Stimulated activated effector memory CD8-positive, alpha-beta T cell treated with anti-CD3 and anti-CD28 coated beads, Interleukin-12 subunit alpha, Interleukin-12 subunit beta, amount 100 ng/mL, for 72 hours (primary cell): ENCODE results near the gene USP21.

Experiments
- ATAC-seq: fragments of 150-1000 bp; cut with Tn5 transposase; 2 replicates; pipeline ENCODE4 v1.10.0; 2021
- DNase-seq, 2 donors: peaks; one replicate each; pipeline ENCODE4 v3.0.0; 2021 to 2022; ENCODE audit warnings: low spot score in 2 of 2
- H3K27ac Mint-ChIP-seq: one replicate; pipeline ENCODE4 v1.8.0; 2022; ENCODE audit warnings: mild to moderate bottlenecking, mixed read lengths
- H3K36me3 Mint-ChIP-seq: one replicate; pipeline ENCODE4 v1.8.0; 2022; ENCODE audit warnings: mild to moderate bottlenecking, mixed read lengths
- H3K4me1 Mint-ChIP-seq: one replicate; pipeline ENCODE4 v1.8.0; 2022; ENCODE audit warnings: mixed read lengths
- H3K4me3 Mint-ChIP-seq: one replicate; pipeline ENCODE4 v1.8.0; 2022; ENCODE audit warnings: mild to moderate bottlenecking, mixed read lengths
- H3K9me3 Mint-ChIP-seq: one replicate; pipeline ENCODE4 v1.8.0; 2022; ENCODE audit warnings: mixed read lengths

USP21 gene

DNA sequence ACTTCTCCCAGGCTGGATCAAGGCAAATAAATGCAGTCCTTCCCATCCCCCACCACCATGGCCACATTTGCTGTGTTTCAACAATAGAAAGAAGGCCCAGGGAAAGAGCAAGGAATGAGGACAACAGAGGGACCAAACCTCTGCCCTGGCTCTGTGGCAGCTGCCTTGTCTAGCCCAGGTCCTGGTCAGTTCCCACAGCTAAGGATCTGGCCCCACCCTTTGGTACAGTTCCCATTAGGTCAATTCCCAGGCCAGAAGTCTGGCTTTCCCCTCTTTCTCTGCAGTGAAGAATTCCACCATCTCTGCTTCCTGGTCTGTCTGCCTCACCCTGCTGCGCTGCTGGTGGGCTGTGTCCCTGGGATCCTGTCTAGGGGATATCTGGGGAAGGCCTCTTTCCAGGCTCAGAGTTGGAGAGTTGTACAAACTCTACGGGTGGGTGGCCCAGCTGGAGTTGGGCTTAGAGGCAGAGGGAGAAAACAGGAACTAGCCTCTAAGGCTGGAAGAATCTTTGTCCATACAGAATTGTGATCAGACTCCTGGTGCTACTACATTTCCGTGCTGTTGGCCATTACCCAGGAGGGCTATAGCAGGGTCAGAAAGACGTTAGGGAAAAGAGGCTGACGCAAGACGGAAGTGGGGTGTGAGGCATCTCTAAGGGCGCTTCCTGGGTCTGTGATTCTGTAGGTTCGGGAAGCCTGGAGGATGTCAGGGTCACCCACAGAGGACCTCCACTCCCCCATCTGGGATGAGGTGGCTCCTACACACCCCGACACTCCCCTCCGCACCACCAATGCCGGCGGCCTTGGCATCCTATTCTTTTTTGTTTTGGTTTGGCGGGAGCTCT lies 41.9 kb downstream of the USP21 start:
- Mint-ChIP-seq H3K27ac (peak overlapping the region; percentile 95), H3K36me3 (peaks cover 33% of the 10 kb centered on the region), H3K9me3 (no peaks in the 10 kb centered on the region), H3K4me3 (peak overlapping the region; percentile 85), H3K4me1 (peaks cover 62% of the 10 kb centered on the region)
- no peak for ATAC-seq
- peak in 1 of 2 donors; percentile 54 for DNase-seq

DNA sequence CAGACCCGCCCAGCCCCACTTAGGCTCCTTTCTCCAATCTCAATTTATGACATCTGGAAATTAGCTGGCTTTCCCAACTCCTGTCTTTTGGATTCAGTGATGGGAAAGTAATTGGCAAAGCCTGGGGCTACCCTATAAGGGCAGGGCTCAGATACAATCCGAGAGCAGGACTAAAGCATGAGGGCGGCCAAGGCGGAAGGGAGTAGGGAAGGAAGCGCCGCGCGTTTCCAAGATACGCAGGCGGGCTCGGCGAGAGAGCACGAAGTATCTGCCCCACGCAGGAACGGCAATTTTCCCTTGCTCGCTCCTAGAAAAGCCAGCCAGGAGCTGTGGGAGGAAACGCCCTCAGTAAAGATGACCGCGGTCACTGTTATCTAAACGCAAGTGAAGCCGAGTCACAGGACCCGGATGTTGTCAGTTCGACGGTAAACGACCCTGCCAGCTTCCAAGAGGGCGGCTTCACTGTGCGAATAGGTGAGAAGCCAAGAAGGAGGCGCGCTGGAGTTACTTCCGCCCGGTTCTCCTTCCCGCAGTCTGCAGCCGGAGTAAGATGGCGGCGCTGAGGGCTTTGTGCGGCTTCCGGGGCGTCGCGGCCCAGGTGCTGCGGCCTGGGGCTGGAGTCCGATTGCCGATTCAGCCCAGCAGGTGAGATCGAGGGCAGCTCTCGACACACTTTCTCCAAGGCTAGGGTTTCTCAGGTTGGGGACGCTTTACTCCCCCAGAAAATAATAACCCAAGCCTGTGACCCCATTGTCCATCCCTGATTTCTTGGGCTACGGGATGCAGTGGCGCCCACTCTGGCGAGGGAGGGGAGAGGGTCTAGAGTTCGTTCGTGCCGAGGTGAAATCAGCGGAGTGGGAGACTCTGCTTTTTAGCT lies 42.8 kb downstream of the USP21 start, which contains the start of gene NDUFS2:
TSS of gene NDUFS2 (plus strand) at position 532 of the 877 bp plus-strand sequence. CDS start at position 551, 19 bp downstream.
- peak; percentile 77 to 92 for DNase-seq
- Mint-ChIP-seq H3K9me3 (no peaks in the 10 kb centered on the region), H3K36me3 (peaks cover 42% of the 10 kb centered on the region), H3K27ac (peak within 1 kb of the TSS; percentile 95), H3K4me3 (peak within 1 kb of the TSS; percentile 85), H3K4me1 (peaks cover 66% of the 10 kb centered on the region)
- peak; percentile 99 for ATAC-seq

DNA sequence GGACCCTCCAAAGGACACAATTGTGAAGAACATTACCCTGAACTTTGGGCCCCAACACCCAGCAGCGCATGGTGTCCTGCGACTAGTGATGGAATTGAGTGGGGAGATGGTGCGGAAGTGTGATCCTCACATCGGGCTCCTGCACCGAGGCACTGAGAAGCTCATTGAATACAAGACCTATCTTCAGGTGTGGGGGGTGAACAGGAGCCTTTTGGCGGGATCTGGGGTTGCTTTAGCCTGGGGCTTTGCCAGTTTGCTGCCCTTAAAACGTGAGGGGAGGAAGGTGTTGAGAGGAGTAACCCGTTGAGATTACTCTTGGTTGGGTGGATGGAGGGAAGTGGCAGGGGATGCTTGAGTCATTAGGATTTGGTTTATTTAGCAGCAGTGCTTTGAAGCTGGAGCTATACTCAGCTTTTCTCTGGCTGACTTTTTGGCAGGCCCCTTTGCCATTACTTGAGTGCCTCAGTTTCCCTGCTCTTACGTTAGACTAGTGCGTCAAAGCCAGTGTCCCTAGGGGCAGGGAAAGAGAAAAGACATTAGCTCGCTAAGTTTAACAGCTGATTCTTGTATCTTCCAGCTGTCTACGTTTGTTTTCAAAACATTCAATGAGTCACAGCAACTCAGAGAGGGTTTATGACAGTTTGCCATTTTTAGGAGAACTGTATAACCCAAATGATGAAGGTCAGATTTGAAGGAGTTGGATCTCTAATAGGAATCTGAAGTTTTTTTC lies 47.3 kb downstream of the USP21 start:
- Mint-ChIP-seq H3K36me3 (peaks cover 87% of the 10 kb centered on the region), H3K4me1 (peaks cover 47% of the 10 kb centered on the region), H3K9me3 (no peaks in the 10 kb centered on the region), H3K27ac (no peak overlapping the region), H3K4me3 (no peak overlapping the region)
- ATAC-seq = no peak
- no peak for DNase-seq

DNA sequence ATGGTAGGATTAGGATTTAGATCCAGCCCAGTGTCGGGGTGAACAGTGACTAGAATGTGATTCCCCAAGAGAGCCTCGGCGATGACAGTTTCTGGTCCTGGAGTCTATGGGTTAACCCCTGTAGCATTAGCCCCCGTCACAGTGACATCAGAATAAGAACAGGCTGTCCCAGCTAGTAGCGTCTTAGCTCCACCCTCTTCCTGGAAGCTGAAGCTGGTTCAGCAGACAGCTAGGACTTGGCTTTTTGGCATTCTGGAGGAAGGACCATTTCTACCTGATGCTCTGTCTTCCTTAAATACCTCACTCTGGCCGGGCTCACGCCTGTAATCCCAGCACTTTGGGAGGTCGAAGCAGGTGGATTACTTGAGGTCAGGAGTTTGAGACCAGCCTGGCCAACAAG lies 47.9 kb downstream of the USP21 start:
- ATAC-seq (no peak), DNase-seq (no peak)
- H3K36me3 Mint-ChIP-seq = peaks cover 89% of the 10 kb centered on the region

DNA sequence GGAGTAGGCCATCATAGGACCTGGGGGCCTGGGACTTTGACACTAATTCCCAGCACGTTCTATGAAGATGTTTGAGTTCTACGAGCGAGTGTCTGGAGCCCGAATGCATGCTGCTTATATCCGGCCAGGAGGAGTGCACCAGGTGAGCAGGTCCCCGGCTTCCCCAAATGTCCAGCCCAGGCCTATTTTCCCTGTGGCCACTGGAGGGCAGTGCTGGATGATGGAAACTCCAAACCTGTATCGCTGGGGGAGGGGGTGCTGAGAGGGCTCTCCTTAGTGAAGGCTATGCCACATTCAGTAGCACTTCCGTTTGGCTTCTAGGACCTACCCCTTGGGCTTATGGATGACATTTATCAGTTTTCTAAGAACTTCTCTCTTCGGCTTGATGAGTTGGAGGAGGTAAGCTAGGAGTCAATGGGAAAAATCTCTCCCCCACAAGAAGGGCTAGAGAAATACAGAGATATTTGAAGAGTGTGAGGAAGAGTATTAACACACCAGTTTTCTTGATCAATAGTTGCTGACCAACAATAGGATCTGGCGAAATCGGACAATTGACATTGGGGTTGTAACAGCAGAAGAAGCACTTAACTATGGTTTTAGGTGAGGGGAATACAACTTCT lies 50.6 kb downstream of the USP21 start:
- H3K36me3 Mint-ChIP-seq = peaks cover 100% of the 10 kb centered on the region
- peaks cover 28% of the 10 kb centered on the region for H3K4me1 Mint-ChIP-seq
- H3K9me3 Mint-ChIP-seq = no peaks in the 10 kb centered on the region
- ATAC-seq (peak; percentile 86), DNase-seq (peak; percentile 48 to 80)
- peak overlapping the region; percentile 6 for H3K27ac Mint-ChIP-seq
- no peak overlapping the region for H3K4me3 Mint-ChIP-seq

More for the DNA sequence above, 47.9 kb downstream of the USP21 start:
- Mint-ChIP-seq H3K9me3 (no peaks in the 10 kb centered on the region), H3K4me3 (no peak overlapping the region), H3K4me1 (peaks cover 43% of the 10 kb centered on the region), H3K27ac (no peak overlapping the region)

DNA sequence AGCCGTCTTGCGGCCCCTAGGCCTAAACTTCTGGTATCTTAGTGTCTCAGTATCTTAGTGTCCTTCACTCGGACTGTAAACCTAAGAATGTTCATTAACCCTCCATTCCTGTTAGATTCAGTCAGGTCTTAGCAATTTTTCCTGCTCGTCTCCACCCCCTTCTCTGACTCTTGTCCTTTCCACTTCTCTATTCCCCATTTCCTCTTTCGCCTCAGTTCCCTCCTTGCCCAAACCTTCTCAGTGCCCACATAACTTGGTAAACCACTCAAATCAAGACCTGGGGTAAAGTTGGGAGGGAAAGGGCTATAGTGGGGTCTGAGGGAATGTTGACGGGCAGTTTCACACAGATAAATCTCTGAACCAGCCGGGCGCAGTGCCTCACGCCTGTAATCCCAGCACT lies 55.1 kb downstream of the USP21 start:
- peak overlapping the region; percentile 65 for H3K27ac Mint-ChIP-seq
- DNase-seq = no peak
- peaks cover 61% of the 10 kb centered on the region for H3K36me3 Mint-ChIP-seq
- no peaks in the 10 kb centered on the region for H3K9me3 Mint-ChIP-seq
- no peak overlapping the region for H3K4me3 Mint-ChIP-seq
- ATAC-seq = no peak
- H3K4me1 Mint-ChIP-seq = peaks cover 37% of the 10 kb centered on the region

DNA sequence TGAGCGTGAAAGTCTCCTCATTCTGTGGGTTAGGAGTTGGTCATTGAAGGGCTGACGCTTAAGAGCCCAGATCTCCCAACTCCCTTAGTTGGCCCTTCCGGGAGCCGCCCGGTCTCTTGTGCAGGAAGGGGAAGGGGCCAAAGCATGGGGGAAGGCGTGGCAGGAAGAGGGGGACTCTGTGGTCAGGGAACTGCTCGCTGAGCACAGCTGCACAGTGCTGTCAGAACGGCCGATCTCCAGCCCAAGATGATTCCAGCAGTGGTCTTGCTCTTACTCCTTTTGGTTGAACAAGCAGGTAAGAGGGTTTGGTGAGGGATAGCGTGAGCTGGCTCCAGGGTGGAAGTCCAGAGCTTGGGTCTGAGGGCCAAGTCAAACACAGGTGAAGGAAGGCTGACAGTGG lies 55.8 kb downstream of the USP21 start, which contains the start of gene FCER1G:
TSS of gene FCER1G (plus strand) at position 220 of the 400 bp plus-strand sequence. CDS start at position 247, 27 bp downstream.
- H3K4me3 Mint-ChIP-seq = no peak within 1 kb of the TSS
- H3K9me3 Mint-ChIP-seq = no peaks in the 10 kb centered on the region
- peaks cover 30% of the 10 kb centered on the region for H3K4me1 Mint-ChIP-seq
- peaks cover 54% of the 10 kb centered on the region for H3K36me3 Mint-ChIP-seq
- peak within 1 kb of the TSS; percentile 65 for H3K27ac Mint-ChIP-seq
- no peak for ATAC-seq
- DNase-seq = no peak
